Neural crest cell (in vitro differentiated cells): ENCODE results near the gene HNRNPUL1. TPM values are rescaled to one million over a fixed set of nuclear protein-coding genes. Genes with fewer than 3 reads are reported as not detected.
"Not testable (repeated sequence)": the region's sequence is repeated elsewhere in the genome, so short reads cannot be mapped to it uniquely, and the experiment has no call there.

Source experiments
- DNase-seq: peaks from one replicate; pipeline ENCODE4 v3.0.0; 2021; ENCODE audit warnings: low read depth, mixed read lengths, low spot score
- H3K27ac Mint-ChIP-seq: one replicate; pipeline ENCODE4 v1.8.0; 2021; ENCODE audit warnings: mild to moderate bottlenecking, mixed read lengths; ENCODE audit not compliant: unreplicated experiment
- H3K27me3 Mint-ChIP-seq: 2 replicates; pipeline ENCODE4 v1.8.0; 2021; ENCODE audit warnings: low read depth, mild to moderate bottlenecking, mixed read lengths
- H3K36me3 Mint-ChIP-seq: 2 replicates; pipeline ENCODE4 v1.8.0; 2021; ENCODE audit warnings: low read depth, mild to moderate bottlenecking, mixed read lengths
- H3K4me1 Mint-ChIP-seq: 2 replicates; pipeline ENCODE4 v1.8.0; 2021; ENCODE audit warnings: mixed read lengths
- H3K4me3 Mint-ChIP-seq: one replicate; pipeline ENCODE4 v1.8.0; 2021; ENCODE audit warnings: mild to moderate bottlenecking, mixed read lengths
- H3K9me3 Mint-ChIP-seq: 2 replicates; pipeline ENCODE4 v1.8.0; 2021; ENCODE audit warnings: mixed read lengths
- total RNA-seq: library from RNA; stranded (reverse); gene quantifications from 2 replicates; pipeline ENCODE4 v1.2.1, GENCODE V29; 2021
- TF ChIP-seq, protein P1 (sequence below): fragments of 200-600 bp; sonication (generic); conservative IDR thresholded peaks from 2 replicates; pipeline ENCODE4 v1.5.0; 2021; ENCODE audit warnings: antibody characterized with exemption, mild to moderate bottlenecking

Gene HNRNPUL1
- total RNA-seq, 1 donor from 2014 or later = 306 TPM

- Mint-ChIP-seq H3K27me3 (no peaks in the 10 kb centered on the region), H3K27ac (no peak overlapping the region), H3K9me3 (no peaks in the 10 kb centered on the region), H3K36me3 (peaks cover 27% of the 10 kb centered on the region), H3K4me1 (no peaks in the 10 kb centered on the region), H3K4me3 (no peak overlapping the region)
- TF ChIP-seq, protein P1, sequence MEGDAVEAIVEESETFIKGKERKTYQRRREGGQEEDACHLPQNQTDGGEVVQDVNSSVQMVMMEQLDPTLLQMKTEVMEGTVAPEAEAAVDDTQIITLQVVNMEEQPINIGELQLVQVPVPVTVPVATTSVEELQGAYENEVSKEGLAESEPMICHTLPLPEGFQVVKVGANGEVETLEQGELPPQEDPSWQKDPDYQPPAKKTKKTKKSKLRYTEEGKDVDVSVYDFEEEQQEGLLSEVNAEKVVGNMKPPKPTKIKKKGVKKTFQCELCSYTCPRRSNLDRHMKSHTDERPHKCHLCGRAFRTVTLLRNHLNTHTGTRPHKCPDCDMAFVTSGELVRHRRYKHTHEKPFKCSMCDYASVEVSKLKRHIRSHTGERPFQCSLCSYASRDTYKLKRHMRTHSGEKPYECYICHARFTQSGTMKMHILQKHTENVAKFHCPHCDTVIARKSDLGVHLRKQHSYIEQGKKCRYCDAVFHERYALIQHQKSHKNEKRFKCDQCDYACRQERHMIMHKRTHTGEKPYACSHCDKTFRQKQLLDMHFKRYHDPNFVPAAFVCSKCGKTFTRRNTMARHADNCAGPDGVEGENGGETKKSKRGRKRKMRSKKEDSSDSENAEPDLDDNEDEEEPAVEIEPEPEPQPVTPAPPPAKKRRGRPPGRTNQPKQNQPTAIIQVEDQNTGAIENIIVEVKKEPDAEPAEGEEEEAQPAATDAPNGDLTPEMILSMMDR = no peak
- DNase-seq = no peak
These were observed 8.9 kb downstream of the HNRNPUL1 start for GRCh38 chr19:41273076-41273475.

GRCh38 chr19:41274802-41275201 is 10.6 kb downstream of the HNRNPUL1 start:
- H3K4me1 Mint-ChIP-seq = no peaks in the 10 kb centered on the region
- no peak for DNase-seq
- no peak overlapping the region for H3K27ac Mint-ChIP-seq

DNA sequence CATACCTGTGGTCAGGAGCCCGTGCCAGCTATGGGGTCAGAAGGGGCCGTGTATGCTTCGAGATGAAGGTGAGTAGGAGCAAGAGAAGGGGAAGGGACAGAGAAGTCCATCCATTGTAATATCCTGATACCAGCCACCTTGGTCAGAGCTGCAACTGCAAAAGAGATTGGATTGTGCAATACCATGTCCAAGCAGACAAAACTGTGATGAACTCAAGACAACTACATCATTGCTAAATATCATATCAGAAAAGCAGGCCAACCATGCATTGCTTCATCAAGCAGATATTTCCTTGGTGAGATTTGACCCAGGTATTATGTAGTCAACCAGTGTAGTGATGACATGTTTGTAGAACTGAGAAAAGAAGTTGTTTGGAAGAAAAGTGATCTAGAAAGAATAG is 12.1 kb downstream of the HNRNPUL1 start:
- no peak for DNase-seq
- no peaks in the 10 kb centered on the region for H3K27me3 Mint-ChIP-seq
- H3K4me1 Mint-ChIP-seq = no peaks in the 10 kb centered on the region
- TF ChIP-seq, protein P1 = no peak
- no peak overlapping the region for H3K4me3 Mint-ChIP-seq
- peaks cover 46% of the 10 kb centered on the region for H3K36me3 Mint-ChIP-seq
- no peaks in the 10 kb centered on the region for H3K9me3 Mint-ChIP-seq
- no peak overlapping the region for H3K27ac Mint-ChIP-seq

More at GRCh38 chr19:41274802-41275201, 10.6 kb downstream of the HNRNPUL1 start:
- Mint-ChIP-seq H3K4me3 (no peak overlapping the region), H3K27me3 (no peaks in the 10 kb centered on the region), H3K9me3 (no peaks in the 10 kb centered on the region), H3K36me3 (peaks cover 36% of the 10 kb centered on the region)
- TF ChIP-seq, protein P1 = no peak

GRCh38 chr19:41278478-41278877 is 14.3 kb downstream of the HNRNPUL1 start:
- no peaks in the 10 kb centered on the region for H3K4me1 Mint-ChIP-seq

GRCh38 chr19:41288673-41289530 is 24.7 kb downstream of the HNRNPUL1 start:
- Mint-ChIP-seq H3K27me3 (no peaks in the 10 kb centered on the region), H3K4me1 (no peaks in the 10 kb centered on the region), H3K36me3 (peaks cover 15% of the 10 kb centered on the region), H3K9me3 (no peaks in the 10 kb centered on the region), H3K27ac (no peak overlapping the region), H3K4me3 (no peak overlapping the region)
- TF ChIP-seq, protein P1 = no peak
- no peak for DNase-seq

More at GRCh38 chr19:41278478-41278877, 14.3 kb downstream of the HNRNPUL1 start:
- TF ChIP-seq, protein P1 = no peak
- H3K27me3 Mint-ChIP-seq = no peaks in the 10 kb centered on the region
- no peak overlapping the region for H3K4me3 Mint-ChIP-seq
- no peak for DNase-seq
- H3K9me3 Mint-ChIP-seq = no peaks in the 10 kb centered on the region
- no peak overlapping the region for H3K27ac Mint-ChIP-seq
- H3K36me3 Mint-ChIP-seq = peaks cover 39% of the 10 kb centered on the region

DNA sequence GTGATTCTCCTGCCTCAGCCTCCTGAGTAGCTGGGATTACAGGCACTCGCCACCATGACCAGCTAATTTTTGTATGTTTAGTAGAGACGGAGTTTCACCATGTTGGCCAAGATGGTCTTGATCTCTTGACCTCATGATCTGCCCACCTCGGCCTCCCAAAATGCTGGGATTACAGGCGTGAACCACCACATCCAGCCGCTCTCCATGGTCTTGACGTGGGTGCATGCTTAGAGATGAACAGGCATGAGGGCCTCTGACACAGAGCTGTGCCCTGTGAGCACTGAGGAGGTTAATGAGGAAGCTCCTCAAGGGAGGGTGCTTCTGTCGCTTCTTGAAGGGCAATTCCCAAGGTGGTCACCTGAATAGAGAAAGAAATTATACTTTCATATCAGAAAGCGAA is 25.6 kb downstream of the HNRNPUL1 start:
- not testable (repeated sequence) for H3K4me3 Mint-ChIP-seq, H3K9me3 Mint-ChIP-seq, H3K27me3 Mint-ChIP-seq, DNase-seq, H3K27ac Mint-ChIP-seq, H3K4me1 Mint-ChIP-seq
- peaks cover 18% of the 10 kb centered on the region for H3K36me3 Mint-ChIP-seq
